Effector memory CD8-positive, alpha-beta T cell (primary cell): ENCODE measurements around the gene TLCD5.

Experiments
- ATAC-seq: fragments of 150-1000 bp; cut with Tn5 transposase; replicated peaks from 2 replicates; pipeline ENCODE4 v1.10.0; 2021; ENCODE audit warnings: mild to moderate bottlenecking, moderate library complexity
- DNase-seq, 3 experiments: peaks; one replicate each; pipeline ENCODE4 v3.0.0; 2021
- H3K27ac Mint-ChIP-seq, 2 donors: one replicate each; pipeline ENCODE4 v1.8.0; 2022; ENCODE audit warnings: mild to moderate bottlenecking in 2 of 2, mixed read lengths in 2 of 2, moderate library complexity in 2 of 2
- H3K27me3 Mint-ChIP-seq, 2 donors: one replicate each; pipeline ENCODE4 v1.8.0; 2022; ENCODE audit warnings: mixed read lengths in 2 of 2
- H3K36me3 Mint-ChIP-seq: one replicate; pipeline ENCODE4 v1.8.0; 2022; ENCODE audit warnings: mild to moderate bottlenecking, moderate library complexity, mixed read lengths; ENCODE audit not compliant: insufficient read depth
- H3K4me1 Mint-ChIP-seq, 2 donors: one replicate each; pipeline ENCODE4 v1.8.0; 2022; ENCODE audit warnings: low read depth in 2 of 2, mixed read lengths in 2 of 2
- H3K4me3 Mint-ChIP-seq, 2 donors: one replicate each; pipeline ENCODE4 v1.8.0; 2022; ENCODE audit warnings: mild to moderate bottlenecking in 2 of 2, mixed read lengths in 2 of 2, moderate library complexity in 2 of 2
- H3K9me3 Mint-ChIP-seq, 2 donors: one replicate each; pipeline ENCODE4 v1.8.0; 2022; ENCODE audit warnings: mixed read lengths in 2 of 2
- total RNA-seq, 9 experiments: gene quantifications; one replicate each; lab custom pipeline; 2026; lab: John Stamatoyannopoulos, UW

TLCD5 gene
- total RNA-seq, result 0 to 1.3 (median 0.68) reads per million in 9 experiments

- peaks cover 4 to 14% of the 10 kb centered on the region in 2 donors for H3K4me1 Mint-ChIP-seq
- peak within 1 kb of the TSS; percentile 70 to 77 for H3K4me3 Mint-ChIP-seq
- H3K27me3 Mint-ChIP-seq, result peaks cover 72 to 78% of the 10 kb centered on the region in 2 donors
- ATAC-seq (peak; percentile 63), DNase-seq (no peak)
- no peaks in the 10 kb centered on the region for H3K36me3 Mint-ChIP-seq
- no peaks in the 10 kb centered on the region for H3K9me3 Mint-ChIP-seq
- no peak within 1 kb of the TSS for H3K27ac Mint-ChIP-seq
Observed at GRCh38 chr11:120324932-120325810, at the start of gene TLCD5. Gene TLCD5 (plus strand): TSS chr11:120325299. CDS start chr11:120327442, 2,143 bp downstream.

GRCh38 chr11:120279502-120279901 lies 45.6 kb upstream of the TLCD5 start:
- Mint-ChIP-seq H3K36me3 (peaks cover 3% of the 10 kb centered on the region), H3K27me3 (peaks cover 8 to 25% of the 10 kb centered on the region in 2 donors), H3K4me3 (no peak overlapping the region), H3K4me1 (peaks cover 0 to 2% of the 10 kb centered on the region in 2 donors), H3K9me3 (no peaks in the 10 kb centered on the region), H3K27ac (no peak overlapping the region)
- ATAC-seq (no peak), DNase-seq (no peak)

GRCh38 chr11:120280600-120281051 lies 44.5 kb upstream of the TLCD5 start:
- peaks cover 0 to 2% of the 10 kb centered on the region in 2 donors for H3K4me1 Mint-ChIP-seq
- DNase-seq (no peak), ATAC-seq (no peak)
- no peak overlapping the region for H3K4me3 Mint-ChIP-seq
- peaks cover 3% of the 10 kb centered on the region for H3K36me3 Mint-ChIP-seq
- H3K27me3 Mint-ChIP-seq, result peaks cover 0 to 15% of the 10 kb centered on the region in 2 donors
- no peak overlapping the region for H3K27ac Mint-ChIP-seq
- H3K9me3 Mint-ChIP-seq, result no peaks in the 10 kb centered on the region

GRCh38 chr11:120281143-120281795 lies 43.8 kb upstream of the TLCD5 start:
- peaks cover 0 to 2% of the 10 kb centered on the region in 2 donors for H3K4me1 Mint-ChIP-seq
- H3K36me3 Mint-ChIP-seq, result peaks cover 3% of the 10 kb centered on the region
- no peaks in the 10 kb centered on the region for H3K9me3 Mint-ChIP-seq
- no peak overlapping the region for H3K4me3 Mint-ChIP-seq
- no peak overlapping the region for H3K27ac Mint-ChIP-seq
- DNase-seq (no peak), ATAC-seq (no peak)
- H3K27me3 Mint-ChIP-seq, result peaks cover 3 to 20% of the 10 kb centered on the region in 2 donors

GRCh38 chr11:120283124-120283523 lies 42.0 kb upstream of the TLCD5 start:
- ATAC-seq (no peak), DNase-seq (no peak)
- Mint-ChIP-seq H3K4me3 (no peak overlapping the region), H3K36me3 (no peaks in the 10 kb centered on the region), H3K9me3 (no peaks in the 10 kb centered on the region), H3K27me3 (peaks cover 18 to 29% of the 10 kb centered on the region in 2 donors), H3K4me1 (peaks cover 0 to 2% of the 10 kb centered on the region in 2 donors), H3K27ac (no peak overlapping the region)

GRCh38 chr11:120284272-120284671 lies 40.8 kb upstream of the TLCD5 start:
- no peaks in the 10 kb centered on the region for H3K36me3 Mint-ChIP-seq
- no peak for ATAC-seq
- H3K27ac Mint-ChIP-seq, result no peak overlapping the region
- H3K27me3 Mint-ChIP-seq, result peaks cover 20 to 34% of the 10 kb centered on the region in 2 donors
- H3K4me1 Mint-ChIP-seq, result peaks cover under 1 to 2% of the 10 kb centered on the region in 2 donors
- H3K4me3 Mint-ChIP-seq, result no peak overlapping the region
- no peaks in the 10 kb centered on the region for H3K9me3 Mint-ChIP-seq
- DNase-seq, result no peak

GRCh38 chr11:120285256-120285655 lies 39.8 kb upstream of the TLCD5 start:
- H3K27ac Mint-ChIP-seq, result no peak overlapping the region
- H3K4me3 Mint-ChIP-seq, result no peak overlapping the region
- no peaks in the 10 kb centered on the region for H3K36me3 Mint-ChIP-seq
- H3K4me1 Mint-ChIP-seq, result peaks cover 5% of the 10 kb centered on the region in 2 donors
- peaks cover 28 to 43% of the 10 kb centered on the region in 2 donors for H3K27me3 Mint-ChIP-seq
- no peak for DNase-seq
- H3K9me3 Mint-ChIP-seq, result no peaks in the 10 kb centered on the region
- ATAC-seq, result no peak

- H3K27me3 Mint-ChIP-seq, result peaks cover 31 to 52% of the 10 kb centered on the region in 2 donors
Observed at GRCh38 chr11:120288021-120288420, 37.1 kb upstream of the TLCD5 start.

GRCh38 chr11:120289426-120289825 lies 35.7 kb upstream of the TLCD5 start:
- ATAC-seq, result no peak
- DNase-seq, result no peak
- H3K4me1 Mint-ChIP-seq, result peaks cover 3 to 5% of the 10 kb centered on the region in 2 donors
- H3K36me3 Mint-ChIP-seq, result no peaks in the 10 kb centered on the region
- H3K27ac Mint-ChIP-seq, result peak overlapping the region in 1 of 2 donors; percentile 36
- no peak overlapping the region for H3K4me3 Mint-ChIP-seq
- peaks cover 45 to 66% of the 10 kb centered on the region in 2 donors for H3K27me3 Mint-ChIP-seq
- no peaks in the 10 kb centered on the region for H3K9me3 Mint-ChIP-seq

More at GRCh38 chr11:120288021-120288420, 37.1 kb upstream of the TLCD5 start:
- ATAC-seq, result no peak
- no peak for DNase-seq
- no peak overlapping the region for H3K4me3 Mint-ChIP-seq
- no peaks in the 10 kb centered on the region for H3K36me3 Mint-ChIP-seq
- H3K4me1 Mint-ChIP-seq, result peaks cover 3 to 5% of the 10 kb centered on the region in 2 donors
- H3K27ac Mint-ChIP-seq, result no peak overlapping the region
- no peaks in the 10 kb centered on the region for H3K9me3 Mint-ChIP-seq

- Mint-ChIP-seq H3K9me3 (no peaks in the 10 kb centered on the region), H3K27ac (no peak overlapping the region), H3K27me3 (peaks cover 48 to 75% of the 10 kb centered on the region in 2 donors), H3K4me3 (no peak overlapping the region), H3K4me1 (peaks cover 3 to 5% of the 10 kb centered on the region in 2 donors), H3K36me3 (no peaks in the 10 kb centered on the region)
- ATAC-seq (no peak), DNase-seq (no peak)
Observed at GRCh38 chr11:120290956-120291355, 34.1 kb upstream of the TLCD5 start.

- H3K4me1 Mint-ChIP-seq, result peaks cover 3 to 5% of the 10 kb centered on the region in 2 donors
- no peak overlapping the region for H3K4me3 Mint-ChIP-seq
- H3K27ac Mint-ChIP-seq, result no peak overlapping the region
- no peaks in the 10 kb centered on the region for H3K36me3 Mint-ChIP-seq
- peaks cover 32 to 83% of the 10 kb centered on the region in 2 donors for H3K27me3 Mint-ChIP-seq
- DNase-seq, result no peak
- ATAC-seq, result no peak
- no peaks in the 10 kb centered on the region for H3K9me3 Mint-ChIP-seq
Observed at GRCh38 chr11:120293038-120293800, 31.9 kb upstream of the TLCD5 start.

- Mint-ChIP-seq H3K4me3 (no peak overlapping the region), H3K27ac (no peak overlapping the region), H3K4me1 (peaks cover 3 to 5% of the 10 kb centered on the region in 2 donors), H3K36me3 (no peaks in the 10 kb centered on the region), H3K9me3 (no peaks in the 10 kb centered on the region), H3K27me3 (peaks cover 37 to 86% of the 10 kb centered on the region in 2 donors)
- ATAC-seq, result no peak
- no peak for DNase-seq
Observed at GRCh38 chr11:120294096-120294495, 31.0 kb upstream of the TLCD5 start.

- H3K36me3 Mint-ChIP-seq, result no peaks in the 10 kb centered on the region
- no peaks in the 10 kb centered on the region for H3K9me3 Mint-ChIP-seq
- H3K27me3 Mint-ChIP-seq, result peaks cover 33 to 84% of the 10 kb centered on the region in 2 donors
- no peaks in the 10 kb centered on the region for H3K4me1 Mint-ChIP-seq
- no peak for DNase-seq
- no peak overlapping the region for H3K27ac Mint-ChIP-seq
- H3K4me3 Mint-ChIP-seq, result no peak overlapping the region
- no peak for ATAC-seq
Observed at GRCh38 chr11:120295099-120295498, 30.0 kb upstream of the TLCD5 start.
